Suppressor macrophage treated with lipopolysaccharide for 1 hour (primary cell): ENCODE results near the gene APP.
"Not testable (repeated sequence)": the region's sequence is repeated elsewhere in the genome, so short reads cannot be mapped to it uniquely, and the experiment has no call there.

ENCODE experiments used
- DNase-seq, 3 donors: peaks; one replicate each; pipeline ENCODE4 v3.0.0-alpha.2; 2020 to 2022

The APP gene

DNA sequence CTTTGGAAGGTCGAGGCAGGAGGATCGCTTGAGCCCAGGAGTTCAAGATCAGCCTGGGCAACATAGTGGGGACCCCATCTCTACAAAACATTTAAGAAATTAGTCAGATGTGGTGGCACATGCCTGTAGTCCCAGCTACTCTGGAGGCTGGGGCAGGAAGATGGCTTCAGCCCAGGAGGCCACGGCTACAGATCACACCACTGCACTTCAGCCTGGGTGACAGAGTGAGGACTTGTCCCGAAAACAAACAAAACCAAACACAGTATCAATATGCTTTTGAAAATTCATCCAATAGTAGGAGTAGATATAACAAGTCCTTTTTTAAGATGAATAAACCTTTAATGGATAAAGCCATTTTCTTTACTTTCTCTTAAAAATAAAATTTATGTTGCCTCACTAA lies 8.5 kb downstream of the APP start:
- DNase-seq = no peak

DNA sequence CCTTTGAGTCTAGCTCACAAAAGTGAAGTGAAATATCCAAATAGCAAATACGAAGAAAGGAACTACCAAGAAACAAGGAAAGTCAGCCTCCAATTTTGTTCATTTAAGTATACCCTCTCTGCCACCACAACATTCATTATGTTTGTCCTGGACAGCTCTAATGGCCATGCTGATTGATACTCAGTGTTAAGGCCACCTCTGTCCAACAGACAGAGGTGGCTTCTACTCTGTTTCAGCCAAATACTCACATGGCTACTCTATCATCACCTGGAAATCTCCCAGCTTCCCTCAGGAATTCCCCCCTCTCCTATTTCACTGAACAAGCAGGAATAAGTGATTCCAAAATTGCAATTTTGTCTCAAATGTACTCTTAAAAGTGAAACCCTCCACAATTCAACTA lies 10.7 kb downstream of the APP start:
- DNase-seq = no peak

GRCh38 chr21:26157801-26158200 lies 12.8 kb downstream of the APP start:
- DNase-seq = no peak

GRCh38 chr21:26154753-26155152 lies 15.8 kb downstream of the APP start:
- DNase-seq = no peak

DNA sequence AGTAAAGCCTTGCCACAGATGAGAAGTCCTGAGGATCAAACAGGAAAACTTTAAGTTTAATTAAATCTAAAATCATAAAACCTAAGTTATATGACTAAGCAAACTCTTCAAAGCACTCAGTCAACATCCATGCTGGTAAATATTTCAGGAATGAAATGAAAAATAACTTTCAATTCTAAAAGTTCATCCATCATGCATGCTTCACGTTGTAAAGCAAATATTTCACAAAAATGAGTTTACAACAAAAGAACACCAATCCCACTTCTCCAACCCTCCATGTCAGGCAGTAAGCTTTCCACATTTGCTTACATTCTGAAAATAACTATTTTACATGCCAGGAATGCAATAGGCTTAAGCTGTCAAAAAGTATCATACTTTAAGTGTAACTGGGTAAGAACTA lies 16.8 kb downstream of the APP start:
- no peak for DNase-seq

DNA sequence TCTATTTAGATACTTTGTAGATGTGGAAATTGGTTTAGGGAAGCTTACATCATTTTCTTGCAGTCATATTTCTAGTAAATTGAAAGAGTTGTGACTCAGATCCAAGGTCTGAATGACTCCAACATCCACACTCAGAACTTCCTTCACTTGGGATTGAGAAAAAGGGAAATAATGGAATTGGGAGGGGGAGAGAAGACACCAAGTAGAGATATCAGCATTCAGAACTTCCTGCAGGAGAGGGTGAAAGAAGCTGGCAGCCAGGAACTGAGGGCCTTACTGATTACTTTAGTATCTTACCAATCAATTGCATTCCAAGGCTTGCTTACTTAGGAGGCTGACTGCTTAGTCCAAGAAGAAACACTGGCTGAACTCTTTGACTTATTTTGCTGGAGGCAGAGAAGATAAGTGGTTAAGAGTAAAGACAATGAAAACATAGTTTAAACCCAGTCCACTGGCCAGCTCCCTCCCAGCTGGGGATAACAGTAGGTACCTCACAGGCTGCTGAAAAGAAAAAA lies 21.7 kb downstream of the APP start:
- peak; percentile 71 to 94 (median 90) for DNase-seq

DNA sequence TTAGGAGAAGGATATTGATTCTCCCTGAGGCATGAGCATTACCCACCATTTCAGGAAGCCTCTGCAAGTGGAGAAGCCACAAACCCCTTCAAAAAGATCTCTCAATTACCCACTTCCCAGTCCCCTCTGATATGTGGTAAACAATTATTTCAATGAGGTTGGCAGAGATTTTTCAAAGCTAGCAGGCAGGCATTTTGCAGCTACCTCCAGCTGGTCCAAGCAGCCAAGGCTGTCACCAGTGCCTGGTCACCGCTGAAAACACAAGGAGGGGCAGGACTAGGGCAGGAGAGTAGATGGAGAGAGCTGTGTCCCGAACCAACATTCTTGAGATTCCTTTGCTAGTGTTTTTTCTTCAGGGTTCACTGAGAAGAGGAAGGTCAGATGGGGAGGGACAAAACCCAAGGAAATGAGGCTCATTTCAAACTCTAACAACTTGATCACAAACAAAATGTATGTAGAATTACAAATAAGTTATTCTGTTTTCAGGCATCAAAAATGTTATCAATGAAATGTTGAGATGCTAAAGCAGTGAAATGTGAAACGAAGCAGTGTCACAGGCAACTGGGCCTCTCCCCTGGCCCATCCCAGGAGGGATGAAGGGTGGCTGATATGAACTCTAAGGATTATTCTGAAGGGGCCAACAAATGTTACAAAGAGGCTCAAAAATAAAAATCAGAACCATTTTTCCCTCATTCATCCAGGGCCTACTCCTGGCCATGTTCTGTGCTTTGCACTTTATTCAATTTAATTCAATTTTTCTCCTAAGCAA lies 22.3 kb downstream of the APP start:
- DNase-seq = no peak

- DNase-seq = no peak
Measured at GRCh38 chr21:26147535-26147934, 23.0 kb downstream of the APP start.

GRCh38 chr21:26146681-26147080 lies 23.9 kb downstream of the APP start:
- DNase-seq = no peak

DNA sequence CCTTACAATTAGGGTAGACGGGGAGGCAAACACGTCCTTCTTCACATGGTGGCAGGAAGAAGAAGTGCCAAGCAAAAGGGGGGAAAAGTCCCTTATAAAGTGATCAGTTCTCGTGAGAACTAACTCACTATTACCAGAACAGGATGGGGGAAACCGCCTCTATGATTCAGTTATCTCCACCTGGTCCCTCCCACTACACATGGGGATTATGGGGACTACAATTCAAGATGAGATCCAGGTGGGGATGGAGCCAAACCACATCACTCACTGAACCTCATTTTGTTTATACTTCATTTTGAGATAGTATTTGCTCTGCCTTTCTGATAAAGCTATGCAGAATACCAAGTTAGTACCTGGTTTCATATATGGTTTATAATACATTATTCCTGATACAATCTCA lies 26.5 kb downstream of the APP start:
- DNase-seq = no peak

GRCh38 chr21:26142363-26142762 lies 28.2 kb downstream of the APP start:
- no peak for DNase-seq

- peak; percentile 28 to 55 (median 51) for DNase-seq
Measured at GRCh38 chr21:26140926-26141325, 29.6 kb downstream of the APP start.

- DNase-seq = peak; percentile 84 to 90 (median 89)
Measured at GRCh38 chr21:26140164-26140579, 30.4 kb downstream of the APP start.

DNA sequence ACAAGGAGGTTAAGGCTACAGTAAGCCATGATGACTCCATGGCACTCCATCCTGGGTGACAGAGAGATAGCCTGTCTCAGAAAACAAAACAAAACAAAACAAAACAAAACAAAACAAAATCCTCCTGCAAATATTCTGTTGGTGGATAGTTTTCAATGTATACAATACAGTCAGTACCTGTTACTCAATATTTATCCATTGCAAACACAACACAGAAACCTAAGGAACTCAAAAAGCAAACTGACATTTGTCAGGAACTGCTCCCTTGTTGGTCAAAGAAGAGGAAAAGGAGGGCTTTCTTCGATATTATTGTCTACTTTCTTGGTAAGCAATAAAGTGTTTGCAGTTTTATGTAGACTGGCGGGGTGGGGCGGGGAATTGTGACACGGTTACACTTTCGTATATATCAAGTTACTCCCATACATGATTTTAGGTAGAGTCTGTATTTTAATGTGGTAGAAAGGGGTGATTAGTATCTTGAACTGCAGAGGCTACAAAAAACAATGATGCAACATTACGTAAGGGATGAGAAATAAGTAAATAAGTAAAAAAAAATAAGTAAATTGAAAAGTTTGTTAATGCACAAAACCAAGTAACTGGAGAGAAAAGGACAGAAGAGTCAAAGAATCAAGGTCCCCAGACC lies 31.8 kb downstream of the APP start:
- no peak for DNase-seq

DNA sequence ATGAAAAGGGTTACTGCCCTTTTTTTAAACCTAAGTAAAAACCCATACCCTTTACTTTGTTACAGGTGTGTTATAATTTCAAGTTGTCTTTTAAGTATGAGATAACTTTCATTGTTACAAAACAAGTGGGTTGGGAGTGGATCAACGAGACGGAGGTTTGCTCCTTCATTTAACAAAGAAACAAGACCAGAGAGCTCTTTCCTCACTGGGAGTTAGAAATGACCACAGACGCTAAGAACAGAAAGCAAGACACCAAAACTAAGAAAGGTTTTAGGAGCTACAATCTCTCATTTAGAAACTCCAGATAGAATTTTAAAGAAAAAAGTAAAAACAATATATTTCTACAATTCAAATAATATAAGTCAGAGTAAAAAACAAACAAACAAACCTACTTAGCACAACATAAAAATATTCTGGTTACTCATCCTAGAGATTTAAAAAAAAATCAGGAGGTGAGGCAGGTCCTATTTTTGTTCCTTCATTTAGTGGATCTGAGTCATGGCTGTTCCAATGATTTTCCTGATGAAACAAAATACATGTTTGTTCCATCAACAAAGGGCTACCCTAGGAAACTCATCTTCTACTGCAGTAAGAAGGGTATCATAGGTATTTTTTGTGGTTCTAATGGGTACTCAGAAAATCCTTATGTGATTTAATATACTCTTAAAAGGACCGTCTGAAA lies 33.0 kb downstream of the APP start:
- no peak for DNase-seq

DNA sequence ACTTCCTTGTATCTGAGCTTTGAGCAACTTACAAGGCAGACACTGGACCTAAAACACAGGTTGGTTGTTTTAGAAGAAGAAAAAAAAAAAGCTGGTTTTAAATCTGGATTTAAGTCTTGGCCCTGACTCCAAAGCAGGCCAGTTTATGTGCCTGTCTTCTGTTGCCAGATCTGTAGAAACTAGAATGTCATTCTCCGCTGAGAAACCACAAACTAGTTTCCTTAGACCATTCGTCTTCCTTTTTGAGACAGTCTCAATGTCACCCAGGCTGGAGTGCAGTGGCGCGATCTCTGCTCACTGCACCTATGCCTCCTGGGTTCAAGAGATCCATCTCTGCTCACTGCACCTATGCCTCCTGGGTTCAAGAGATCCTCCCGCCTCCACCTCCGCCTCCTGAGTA lies 33.9 kb downstream of the APP start:
- no peak for DNase-seq

DNA sequence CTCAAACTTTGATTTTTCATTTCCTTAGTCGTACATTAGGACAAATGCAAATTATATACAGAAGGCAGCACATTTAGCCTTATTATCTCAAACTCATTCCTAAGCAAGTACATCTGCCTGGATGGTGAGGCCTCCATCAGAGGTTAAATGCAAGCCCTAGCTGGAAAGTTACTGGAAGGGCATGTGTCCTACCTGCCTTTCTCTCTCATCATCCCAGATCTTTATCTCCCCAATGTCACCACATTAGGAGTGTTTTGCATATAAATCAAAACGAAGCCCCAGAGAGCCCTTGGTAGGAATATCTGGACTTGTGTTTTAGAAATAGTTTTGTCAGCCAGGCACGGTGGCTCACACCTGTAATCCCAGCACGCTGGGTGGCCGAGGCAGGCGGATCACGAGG lies 35.0 kb downstream of the APP start:
- DNase-seq = no peak

DNA sequence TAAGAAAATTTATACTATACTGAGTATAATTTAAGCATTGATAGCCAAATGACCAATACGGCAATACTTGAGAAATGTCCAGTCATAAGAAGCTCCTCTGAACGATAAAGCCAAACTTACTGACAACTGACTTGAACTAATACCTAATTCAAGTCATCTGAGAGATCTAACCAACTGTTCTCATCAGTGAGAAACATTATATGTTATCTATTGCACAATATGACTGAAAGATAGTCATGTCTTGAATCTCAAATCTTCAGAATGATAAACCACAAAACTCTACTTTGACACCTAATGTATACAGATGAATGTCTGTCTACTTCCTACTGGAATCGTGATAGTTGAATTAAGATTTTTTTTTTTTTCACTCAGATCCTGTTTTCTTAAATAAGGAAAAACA lies 39.0 kb downstream of the APP start:
- no peak for DNase-seq

DNA sequence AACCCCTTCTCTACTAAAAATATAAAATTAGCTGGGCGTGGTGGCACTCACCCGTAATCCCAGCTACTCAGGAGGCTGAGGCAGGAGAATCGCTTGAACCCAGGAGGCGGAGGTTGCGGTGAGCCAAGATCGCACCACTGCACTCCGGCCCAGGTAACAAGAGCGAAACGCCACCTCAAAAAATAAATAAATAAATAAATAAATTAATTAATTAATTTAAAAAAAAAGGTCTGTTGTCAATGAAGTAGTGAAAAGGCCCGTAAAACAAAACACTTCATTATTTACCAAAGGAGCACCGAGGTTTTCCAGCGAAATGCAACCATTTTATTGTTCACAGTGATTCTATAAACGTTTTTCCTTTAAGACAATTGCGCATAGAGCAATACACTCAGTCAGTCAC lies 39.5 kb downstream of the APP start:
- not testable (repeated sequence) for DNase-seq

GRCh38 chr21:26130249-26130881 lies 40.2 kb downstream of the APP start:
- peak; percentile 40 to 76 (median 73) for DNase-seq

DNA sequence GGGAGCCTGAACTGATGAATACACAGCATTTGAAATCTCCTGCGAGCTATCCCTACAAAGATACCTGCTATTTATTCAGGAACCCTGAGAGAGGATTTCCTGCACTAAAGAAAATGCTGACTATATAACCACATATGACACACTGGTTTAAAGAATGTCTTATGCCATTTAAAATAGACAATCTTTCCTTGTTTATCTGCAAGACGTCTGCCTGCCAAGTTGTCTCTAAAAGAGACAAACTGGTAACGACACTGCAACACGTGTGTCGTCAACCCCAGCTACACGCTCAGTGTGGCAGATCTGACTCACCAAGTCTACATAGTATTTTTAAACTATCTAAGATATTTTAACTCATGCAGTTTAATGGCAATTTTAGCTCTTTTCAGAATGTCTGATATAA lies 42.7 kb downstream of the APP start:
- no peak for DNase-seq

DNA sequence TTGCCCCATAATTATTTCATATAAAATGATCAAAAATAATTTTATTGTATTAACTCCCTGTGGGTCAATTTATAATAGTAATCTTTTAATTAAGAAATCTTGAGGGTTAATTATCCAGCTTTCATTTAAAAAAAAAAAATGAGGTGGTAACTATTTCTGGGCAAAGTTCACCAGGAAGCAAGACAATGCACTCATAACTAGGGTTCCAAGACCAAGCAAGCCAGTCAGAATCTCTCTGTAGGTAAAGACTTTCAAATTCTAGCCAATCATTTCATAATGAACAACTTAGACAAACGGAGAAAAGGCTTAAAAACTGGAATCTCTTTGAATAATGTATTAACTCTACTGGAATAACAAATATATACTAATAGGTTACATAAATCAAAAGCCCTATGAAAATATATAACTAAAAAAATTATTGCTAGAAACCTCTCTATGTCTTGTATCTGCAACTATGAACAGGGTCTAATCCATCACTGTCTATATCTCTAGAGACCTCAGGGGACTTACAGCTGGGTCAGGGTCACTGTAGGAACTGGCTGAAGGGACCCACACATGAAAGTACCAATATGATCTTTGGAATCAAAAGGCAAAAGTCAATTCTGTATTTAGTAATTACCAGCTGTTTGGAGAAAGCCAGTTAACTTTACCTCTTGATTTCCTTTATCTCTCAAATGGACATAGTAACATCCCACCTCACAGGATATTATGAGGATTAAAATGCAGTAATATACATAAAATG lies 43.3 kb downstream of the APP start:
- DNase-seq = no peak

GRCh38 chr21:26126168-26126553 lies 44.4 kb downstream of the APP start:
- no peak for DNase-seq
